Skeletal muscle satellite cell (primary cell): ENCODE data around the gene DNTT.
"Not testable (repeated sequence)": the region's sequence is repeated elsewhere in the genome, so short reads cannot be mapped to it uniquely, and the experiment has no call there.

Experiments used
- H3K27me3 ChIP-seq: 2 replicates; pipeline ENCODE4 v1.7.0; 2013; ENCODE audit warnings: low read length; ENCODE audit not compliant: control insufficient read depth, insufficient read depth
- H3K36me3 ChIP-seq: 2 replicates; pipeline ENCODE4 v1.7.0; 2013; ENCODE audit warnings: mild to moderate bottlenecking, control low read depth, low read length; ENCODE audit not compliant: insufficient read depth
- H3K4me1 ChIP-seq: 2 replicates; pipeline ENCODE4 v1.7.0; 2013; ENCODE audit warnings: low read length; ENCODE audit not compliant: control insufficient read depth, insufficient read depth
- H3K4me2 ChIP-seq: 2 replicates; pipeline ENCODE4 v1.7.0; 2013; ENCODE audit warnings: mild to moderate bottlenecking, low read length
- H3K4me3 ChIP-seq: 2 replicates; pipeline ENCODE4 v1.7.0; 2013; ENCODE audit warnings: low read length
- H3K9ac ChIP-seq: 2 replicates; pipeline ENCODE4 v1.7.0; 2013; ENCODE audit warnings: mild to moderate bottlenecking, low read depth, low read length, moderate library complexity
- H3K9me3 ChIP-seq: replicated peaks from 2 replicates; pipeline ENCODE4 v1.7.0; 2013; ENCODE audit warnings: mild to moderate bottlenecking, control low read depth, low read length

Gene DNTT

GRCh38 chr10:96295475-96295874, 8.8 kb upstream of the DNTT start:
- Histone ChIP-seq H3K9ac (no peak overlapping the region), H3K4me1 (no peaks in the 10 kb centered on the region), H3K4me3 (no peak overlapping the region), H3K9me3 (no peaks in the 10 kb centered on the region), H3K36me3 (no peaks in the 10 kb centered on the region), H3K27me3 (peaks cover 45% of the 10 kb centered on the region), H3K4me2 (no peak overlapping the region)

- H3K36me3 ChIP-seq, result no peaks in the 10 kb centered on the region
- H3K9ac ChIP-seq, result no peak overlapping the region
- H3K4me2 ChIP-seq, result no peak overlapping the region
- H3K4me3 ChIP-seq, result no peak overlapping the region
- H3K4me1 ChIP-seq, result no peaks in the 10 kb centered on the region
- H3K9me3 ChIP-seq, result no peaks in the 10 kb centered on the region
- peaks cover 43% of the 10 kb centered on the region for H3K27me3 ChIP-seq
These were observed 6.7 kb upstream of the DNTT start for GRCh38 chr10:96297486-96297885.

GRCh38 chr10:96298362-96298761, 5.9 kb upstream of the DNTT start:
- H3K4me2 ChIP-seq, result no peak overlapping the region
- H3K4me1 ChIP-seq, result no peaks in the 10 kb centered on the region
- peaks cover 43% of the 10 kb centered on the region for H3K27me3 ChIP-seq
- no peaks in the 10 kb centered on the region for H3K9me3 ChIP-seq
- H3K9ac ChIP-seq, result no peak overlapping the region
- no peak overlapping the region for H3K4me3 ChIP-seq
- H3K36me3 ChIP-seq, result no peaks in the 10 kb centered on the region

- Histone ChIP-seq H3K9me3 (no peaks in the 10 kb centered on the region), H3K4me1 (no peaks in the 10 kb centered on the region), H3K9ac (no peak overlapping the region), H3K36me3 (no peaks in the 10 kb centered on the region), H3K27me3 (peaks cover 43% of the 10 kb centered on the region), H3K4me3 (no peak overlapping the region), H3K4me2 (no peak overlapping the region)
These were observed 4.9 kb upstream of the DNTT start for GRCh38 chr10:96299383-96299782.

GRCh38 chr10:96301616-96302015, 2.6 kb upstream of the DNTT start:
- Histone ChIP-seq H3K4me1 (no peaks in the 10 kb centered on the region), H3K4me2 (no peak overlapping the region)

GRCh38 chr10:96305019-96305418, 785 bp downstream of the DNTT start:
- Histone ChIP-seq H3K9me3 (no peaks in the 10 kb centered on the region), H3K4me2 (no peak overlapping the region), H3K9ac (no peak overlapping the region), H3K27me3 (peaks cover 10% of the 10 kb centered on the region), H3K4me1 (no peaks in the 10 kb centered on the region), H3K4me3 (no peak overlapping the region), H3K36me3 (no peaks in the 10 kb centered on the region)

More at GRCh38 chr10:96301616-96302015, 2.6 kb upstream of the DNTT start:
- Histone ChIP-seq H3K9ac (no peak overlapping the region), H3K36me3 (no peaks in the 10 kb centered on the region), H3K9me3 (no peaks in the 10 kb centered on the region), H3K4me3 (no peak overlapping the region), H3K27me3 (peaks cover 31% of the 10 kb centered on the region)

GRCh38 chr10:96306516-96306915, 2.3 kb downstream of the DNTT start:
- H3K36me3 ChIP-seq, result no peaks in the 10 kb centered on the region
- no peak overlapping the region for H3K4me3 ChIP-seq
- H3K27me3 ChIP-seq, result no peaks in the 10 kb centered on the region
- H3K9me3 ChIP-seq, result no peaks in the 10 kb centered on the region
- no peaks in the 10 kb centered on the region for H3K4me1 ChIP-seq
- H3K9ac ChIP-seq, result no peak overlapping the region
- H3K4me2 ChIP-seq, result no peak overlapping the region

GRCh38 chr10:96308854-96309253, 4.6 kb downstream of the DNTT start:
- H3K36me3 ChIP-seq, H3K4me1 ChIP-seq, H3K4me2 ChIP-seq, H3K4me3 ChIP-seq, H3K9me3 ChIP-seq, H3K27me3 ChIP-seq, H3K9ac ChIP-seq: not testable (repeated sequence)

- Histone ChIP-seq H3K9me3 (no peaks in the 10 kb centered on the region), H3K9ac (no peak overlapping the region), H3K4me3 (no peak overlapping the region), H3K27me3 (no peaks in the 10 kb centered on the region), H3K4me2 (no peak overlapping the region), H3K36me3 (no peaks in the 10 kb centered on the region), H3K4me1 (no peaks in the 10 kb centered on the region)
These were observed 5.5 kb downstream of the DNTT start for GRCh38 chr10:96309628-96310320.

GRCh38 chr10:96310321-96310669, 6.1 kb downstream of the DNTT start:
- no peak overlapping the region for H3K4me2 ChIP-seq
- no peaks in the 10 kb centered on the region for H3K36me3 ChIP-seq
- no peak overlapping the region for H3K9ac ChIP-seq
- H3K9me3 ChIP-seq, result no peaks in the 10 kb centered on the region
- no peak overlapping the region for H3K4me3 ChIP-seq
- H3K4me1 ChIP-seq, result no peaks in the 10 kb centered on the region
- H3K27me3 ChIP-seq, result no peaks in the 10 kb centered on the region

GRCh38 chr10:96311180-96311715, 7.0 kb downstream of the DNTT start:
- Histone ChIP-seq H3K27me3 (no peaks in the 10 kb centered on the region), H3K9me3 (no peaks in the 10 kb centered on the region), H3K36me3 (no peaks in the 10 kb centered on the region), H3K4me1 (no peaks in the 10 kb centered on the region), H3K4me2 (no peak overlapping the region), H3K4me3 (no peak overlapping the region), H3K9ac (no peak overlapping the region)

GRCh38 chr10:96313344-96313743, 9.1 kb downstream of the DNTT start:
- Histone ChIP-seq H3K36me3 (no peaks in the 10 kb centered on the region), H3K27me3 (no peaks in the 10 kb centered on the region), H3K4me1 (no peaks in the 10 kb centered on the region), H3K4me3 (no peak overlapping the region), H3K9me3 (no peaks in the 10 kb centered on the region), H3K9ac (no peak overlapping the region), H3K4me2 (no peak overlapping the region)
